Measurements from ENCODE around the gene LKAAEAR1.
A peak's percentile ranks its signal among the peaks of the same experiment; 100 is the strongest.

DNA sequence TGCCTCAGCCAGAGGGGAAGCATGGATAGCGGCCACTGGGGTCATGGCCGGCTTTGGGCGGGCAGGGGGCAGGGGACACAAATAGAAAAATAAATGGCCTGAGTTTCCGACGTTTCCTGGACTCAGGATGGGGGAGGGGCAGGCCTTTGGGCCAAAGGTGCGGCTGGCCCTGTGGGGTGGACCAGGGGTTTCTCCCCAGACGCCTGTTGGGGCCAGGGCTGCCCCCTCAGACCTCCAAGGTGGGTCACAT, 27.6 kb downstream of the LKAAEAR1 start:
- no peak for TF ChIP-seq GLI4 (CRISPR knock-in tag; IDR thresholded peaks at IDR 0.05; ENCODE audit: borderline replicate concordance)
- no peak for TF ChIP-seq CEBPG (CRISPR knock-in tag; IDR thresholded peaks at IDR 0.05)
- no peak for TF ChIP-seq BRCA1 (CRISPR knock-in tag; IDR thresholded peaks at IDR 0.05)
- TF ChIP-seq POLR2A (IDR thresholded peaks at IDR 0.05; ENCODE audit: insufficient read depth in 1 of 2, low read depth in 2 of 2, low read length in 2 of 2), result no peak
- TF ChIP-seq, protein P1, sequence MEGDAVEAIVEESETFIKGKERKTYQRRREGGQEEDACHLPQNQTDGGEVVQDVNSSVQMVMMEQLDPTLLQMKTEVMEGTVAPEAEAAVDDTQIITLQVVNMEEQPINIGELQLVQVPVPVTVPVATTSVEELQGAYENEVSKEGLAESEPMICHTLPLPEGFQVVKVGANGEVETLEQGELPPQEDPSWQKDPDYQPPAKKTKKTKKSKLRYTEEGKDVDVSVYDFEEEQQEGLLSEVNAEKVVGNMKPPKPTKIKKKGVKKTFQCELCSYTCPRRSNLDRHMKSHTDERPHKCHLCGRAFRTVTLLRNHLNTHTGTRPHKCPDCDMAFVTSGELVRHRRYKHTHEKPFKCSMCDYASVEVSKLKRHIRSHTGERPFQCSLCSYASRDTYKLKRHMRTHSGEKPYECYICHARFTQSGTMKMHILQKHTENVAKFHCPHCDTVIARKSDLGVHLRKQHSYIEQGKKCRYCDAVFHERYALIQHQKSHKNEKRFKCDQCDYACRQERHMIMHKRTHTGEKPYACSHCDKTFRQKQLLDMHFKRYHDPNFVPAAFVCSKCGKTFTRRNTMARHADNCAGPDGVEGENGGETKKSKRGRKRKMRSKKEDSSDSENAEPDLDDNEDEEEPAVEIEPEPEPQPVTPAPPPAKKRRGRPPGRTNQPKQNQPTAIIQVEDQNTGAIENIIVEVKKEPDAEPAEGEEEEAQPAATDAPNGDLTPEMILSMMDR (CRISPR knock-in tag; IDR thresholded peaks at IDR 0.05), result peak; percentile 15; the same call in 1 of the 2 replicates
- no peak for TF ChIP-seq RAD51 (IDR thresholded peaks at IDR 0.05; ENCODE audit: borderline replicate concordance)
- TF ChIP-seq EP300 (IDR thresholded peaks at IDR 0.05; ENCODE audit: low read depth in 2 of 2, low read length in 2 of 2), result peak in 1 of 2 experiments; percentile 60; a peak in 2 of 4 replicates
- TF ChIP-seq EP300 (CRISPR knock-in tag; IDR thresholded peaks at IDR 0.05; ENCODE audit: borderline replicate concordance), result no peak
- TF ChIP-seq SUZ12 (IDR thresholded peaks at IDR 0.05; ENCODE audit: low read depth, low read length), result no peak
- no peak for TF ChIP-seq TP53 (CRISPR knock-in tag; conservative IDR thresholded peaks at IDR 0.05)

Data from HepG2 (cell line).